SK-N-SH (cell line): ENCODE measurements around the gene LIX1. TPM values are rescaled to one million over a fixed set of nuclear protein-coding genes. Genes with fewer than 3 reads are reported as not detected.

Experiments
- CTCF ChIA-PET: fragments of 300-600, 350-600 bp; formaldehyde crosslinking; extraction: SDS; loops from one replicate; lab custom pipeline; 2021; lab: Yijun Ruan, JAX
- POLR2A ChIA-PET: fragments of 350-600 bp; sonication (Branson Sonifier 250); formaldehyde crosslinking; extraction: SDS; loops from one replicate; lab custom pipeline; 2020; ENCODE audit warnings: antibody characterized with exemption, inconsistent platforms; lab: Yijun Ruan, JAX
- DNase-seq: peaks from one replicate; pipeline ENCODE4 v3.0.0; 2012
- H2AFZ ChIP-seq: fragments of 200-600 bp; sonication (generic); 2 replicates; pipeline ENCODE4 v1.8.1; 2016; ENCODE audit warnings: antibody characterized with exemption, mild to moderate bottlenecking, low read depth
- H3F3A ChIP-seq: fragments of 200-600 bp; sonication (generic); replicated peaks from 2 replicates; pipeline ENCODE3; 2016; ENCODE audit warnings: antibody characterized with exemption, mild to moderate bottlenecking; ENCODE audit not compliant: insufficient read depth
- H3K27ac ChIP-seq, 2 experiments: fragments of 200-500 bp in 1 of 2; fragments of 200-600 bp in 1 of 2; sonication (Bioruptor generic) in 1 of 2; sonication (generic), shearing (Covaris generic) in 1 of 2; 2 replicates each; pipeline versions ENCODE4 v1.5.1 to v1.6.1; 2014 to 2016; ENCODE audit warnings: low read depth in 2 of 2, inconsistent platforms in 1 of 2, low read length in 1 of 2, mild to moderate bottlenecking in 1 of 2, mixed read lengths in 1 of 2
- H3K27me3 ChIP-seq: fragments of 200-600 bp; sonication (generic), shearing (Covaris generic); 2 replicates; pipeline ENCODE4 v1.6.1; 2016; ENCODE audit warnings: mixed run types; ENCODE audit not compliant: insufficient read depth
- H3K36me3 ChIP-seq, 2 experiments: fragments of 200-500 bp in 1 of 2; fragments of 200-600 bp in 1 of 2; sonication (Bioruptor generic) in 1 of 2; sonication (generic) in 1 of 2; replicated peaks in 1 of 2; 2 replicates each; pipeline versions ENCODE3 to v1.5.1; 2014 to 2016; ENCODE audit warnings: low read length in 1 of 2, mild to moderate bottlenecking in 1 of 2; ENCODE audit not compliant: insufficient read depth in 2 of 2, control insufficient read depth in 1 of 2
- H3K4me1 ChIP-seq, 2 experiments: fragments of 200-500 bp in 1 of 2; fragments of 200-600 bp in 1 of 2; sonication (Bioruptor generic) in 1 of 2; sonication (generic), shearing (Covaris generic) in 1 of 2; 2 replicates each; pipeline versions ENCODE4 v1.5.1 to v1.6.1; 2014 to 2016; ENCODE audit warnings: low read depth in 1 of 2, low read length in 1 of 2, mixed run types in 1 of 2; ENCODE audit not compliant: insufficient read depth in 2 of 2, control insufficient read depth in 1 of 2
- H3K4me2 ChIP-seq: fragments of 200-600 bp; sonication (generic), shearing (Covaris generic); 2 replicates; pipeline ENCODE4 v1.6.1; 2017; ENCODE audit warnings: mixed run types
- H3K4me3 ChIP-seq, 2 experiments: fragments of 200-500 bp in 1 of 2; fragments of 200-600 bp in 1 of 2; sonication (Bioruptor generic) in 1 of 2; sonication (generic), shearing (Covaris generic) in 1 of 2; 2 replicates each; pipeline versions ENCODE4 v1.5.1 to v1.8.1; 2014 to 2016; ENCODE audit warnings: low read depth in 2 of 2, inconsistent platforms in 1 of 2, low read length in 1 of 2, mild to moderate bottlenecking in 1 of 2, mixed read lengths in 1 of 2, moderate library complexity in 1 of 2
- H3K79me2 ChIP-seq: fragments of 200-600 bp; sonication (generic); 2 replicates; pipeline ENCODE4 v1.8.1; 2017; ENCODE audit warnings: mild to moderate bottlenecking; ENCODE audit not compliant: insufficient read depth
- H3K9ac ChIP-seq: fragments of 200-600 bp; sonication (generic); 2 replicates; pipeline ENCODE4 v1.6.1; 2017; ENCODE audit warnings: mixed run types
- H3K9me2 ChIP-seq: fragments of 200-600 bp; sonication (generic); 2 replicates; pipeline ENCODE4 v1.6.1; 2017; ENCODE audit warnings: mixed run types
- H3K9me3 ChIP-seq: fragments of 200-600 bp; sonication (generic); 2 replicates; pipeline ENCODE4 v1.6.1; 2017; ENCODE audit warnings: mixed run types, mild to moderate bottlenecking, moderate library complexity
- H4K20me1 ChIP-seq: fragments of 200-600 bp; sonication (generic); 2 replicates; pipeline ENCODE4 v1.6.1; 2017; ENCODE audit warnings: mild to moderate bottlenecking, mixed run types; ENCODE audit not compliant: insufficient read depth
- ELF1 ChIP-seq: IDR thresholded peaks from 2 replicates; pipeline ENCODE4 v1.4.0; 2012
- EZH2phosphoT487 ChIP-seq: fragments of 200-600 bp; sonication (generic); IDR thresholded peaks from 2 replicates; pipeline ENCODE4 v1.6.1; 2017; ENCODE audit warnings: low read depth, mixed run types, mild to moderate bottlenecking, antibody characterized with exemption, moderate library complexity, borderline replicate concordance
- FOXJ3 ChIP-seq: sonication (generic); formaldehyde crosslinking; IDR thresholded peaks from 2 replicates; pipeline ENCODE4 v1.5.1; 2020; ENCODE audit warnings: mild to moderate bottlenecking, missing genetic modification reagents
- FOXM1 ChIP-seq: IDR thresholded peaks from 2 replicates; pipeline ENCODE4 v1.4.0; 2012; ENCODE audit warnings: low read depth, mild to moderate bottlenecking
- GABPA ChIP-seq: IDR thresholded peaks from 2 replicates; pipeline ENCODE4 v1.4.0; 2012; ENCODE audit warnings: low read depth, mild to moderate bottlenecking
- GATA2 ChIP-seq: sonication (generic); formaldehyde crosslinking; IDR thresholded peaks from 2 replicates; pipeline ENCODE4 v1.5.0; 2020; ENCODE audit warnings: mild to moderate bottlenecking, missing genetic modification reagents
- JUND ChIP-seq: IDR thresholded peaks from 2 replicates; pipeline ENCODE4 v1.4.0; 2012
- MEF2A ChIP-seq: IDR thresholded peaks from 2 replicates; pipeline ENCODE4 v1.4.0; 2012; ENCODE audit warnings: low read depth, borderline replicate concordance
- NRF1 ChIP-seq: IDR thresholded peaks from 2 replicates; pipeline ENCODE4 v1.6.1; 2012; ENCODE audit warnings: low read depth, mild to moderate bottlenecking, low read length
- POLR2AphosphoS5 ChIP-seq: IDR thresholded peaks from 2 replicates; pipeline ENCODE4 v1.6.1; 2012; ENCODE audit warnings: low read depth, low read length
- RAD21 ChIP-seq: IDR thresholded peaks from 2 replicates; pipeline ENCODE4 v1.6.1; 2012; ENCODE audit warnings: mild to moderate bottlenecking, low read length
- RFX5 ChIP-seq: IDR thresholded peaks from 2 replicates; pipeline ENCODE4 v1.6.1; 2012; ENCODE audit warnings: mild to moderate bottlenecking, improper control_type of control experiment, low read length
- SIN3A ChIP-seq: IDR thresholded peaks from 2 replicates; pipeline ENCODE4 v1.6.1; 2012; ENCODE audit warnings: low read depth, mild to moderate bottlenecking, low read length, moderate library complexity, borderline replicate concordance
- TAF1 ChIP-seq: IDR thresholded peaks from 2 replicates; pipeline ENCODE4 v1.6.1; 2012; ENCODE audit warnings: low read depth, mild to moderate bottlenecking, low read length, moderate library complexity, borderline replicate concordance
- TEAD4 ChIP-seq: IDR thresholded peaks from 2 replicates; pipeline ENCODE4 v1.4.0; 2012; ENCODE audit warnings: mild to moderate bottlenecking, borderline replicate concordance; ENCODE audit not compliant: insufficient read depth
- USF2 ChIP-seq: fragments of 150-350 bp; IDR thresholded peaks from 2 replicates; pipeline ENCODE4 v1.6.1; 2017; ENCODE audit warnings: antibody characterized with exemption, low read length, low read depth, borderline replicate concordance
- ZBTB33 ChIP-seq: IDR thresholded peaks from 2 replicates; pipeline ENCODE4 v1.4.0; 2012; ENCODE audit warnings: low read depth, borderline replicate concordance
- WGBS: methylation state at CpG from one replicate; pipeline ENCODE4 v1.1.6; 2017; ENCODE audit warnings: low lambda C conversion rate; 5-methylcytosine and 5-hydroxymethylcytosine counted together
- polyA plus RNA-seq, 3 experiments: library from polyadenylated mRNA; depleted of rRNA; stranded (reverse); fragments of >200 nt; gene quantifications; 2 replicates each; pipeline ENCODE4 v1.2.3, GENCODE V29; 2012
- TF ChIP-seq, protein P1 (sequence below): IDR thresholded peaks from 2 replicates; pipeline ENCODE4; 2012

Gene LIX1
- polyA plus RNA-seq, 1 of the 3 experiments (the other 2 are of a cell fraction): not detected

GRCh38 chr5:97101189-97101910, 41.1 kb downstream of the LIX1 start:
- Histone ChIP-seq H3K36me3 (no peaks in the 10 kb centered on the region), H3F3A (no peaks in the 10 kb centered on the region), H3K9ac (no peak overlapping the region), H3K27ac (no peak overlapping the region), H3K4me1 (no peaks in the 10 kb centered on the region; a peak in 2 of 4 replicates), H3K9me3 (no peaks in the 10 kb centered on the region), H2AFZ (no peak overlapping the region), H3K79me2 (no peaks in the 10 kb centered on the region), H3K27me3 (no peaks in the 10 kb centered on the region), H3K4me2 (no peak overlapping the region), H3K4me3 (no peak overlapping the region), H4K20me1 (no peaks in the 10 kb centered on the region), H3K9me2 (no peaks in the 10 kb centered on the region)
- TF ChIP-seq GATA2 (CRISPR knock-in tag): no peak
- ChIA-PET CTCF (interaction anchor here (1.4 to 1.6 kb wide), 2 partner anchors 41 to 60 kb away, joined by 3 read pairs; partner anchors contain the start of gene LIX1), POLR2A (no interaction called here)
- 78% methylated on average over 6 of the region's 6 CpGs for whole genome bisulfite sequencing
- no peak for DNase-seq

DNA sequence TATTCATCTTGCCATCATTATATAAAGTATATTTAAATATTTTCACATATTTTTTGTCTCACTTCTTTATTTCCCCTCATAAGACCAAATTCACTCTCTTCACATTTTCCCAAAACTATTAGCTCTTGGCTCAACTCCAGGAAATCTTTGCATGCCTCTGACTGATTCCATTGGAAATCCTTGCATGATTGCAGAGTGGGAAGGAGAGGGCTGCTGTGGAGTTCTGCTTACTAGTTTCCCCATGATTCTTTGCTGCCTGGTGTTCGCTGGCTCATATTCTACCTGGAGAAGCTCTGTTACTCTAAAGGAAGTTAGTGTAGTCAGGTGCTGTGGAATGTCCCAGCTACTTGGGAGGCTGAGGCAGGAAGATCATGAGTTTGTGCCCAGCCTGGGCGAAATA, 41.9 kb downstream of the LIX1 start:
- CTCF ChIA-PET: interaction anchor here (1.6 kb wide), 1 partner anchor 61 kb away, joined by 3 read pairs; no protein-coding TSS in a partner anchor
- Histone ChIP-seq H3K4me1 (no peaks in the 10 kb centered on the region; a peak in 2 of 4 replicates), H3K36me3 (no peaks in the 10 kb centered on the region), H3K4me2 (no peak overlapping the region), H2AFZ (no peak overlapping the region), H3K4me3 (no peak overlapping the region), H3K79me2 (no peaks in the 10 kb centered on the region), H3K9ac (no peak overlapping the region), H3K27me3 (no peaks in the 10 kb centered on the region), H3K9me2 (no peaks in the 10 kb centered on the region), H3K27ac (no peak overlapping the region), H3K9me3 (no peaks in the 10 kb centered on the region), H4K20me1 (no peaks in the 10 kb centered on the region), H3F3A (no peaks in the 10 kb centered on the region)
- WGBS: 54% methylated on average over 2 of the region's 2 CpGs
- no peak for DNase-seq
- POLR2A ChIA-PET: no interaction called here
- TF ChIP-seq GABPA: no peak
- TF ChIP-seq ELF1: no peak
- TF ChIP-seq MEF2A: no peak
- no peak for TF ChIP-seq POLR2AphosphoS5
- no peak for TF ChIP-seq RAD21
- TF ChIP-seq USF2: no peak
- no peak for TF ChIP-seq GATA2 (CRISPR knock-in tag)

DNA sequence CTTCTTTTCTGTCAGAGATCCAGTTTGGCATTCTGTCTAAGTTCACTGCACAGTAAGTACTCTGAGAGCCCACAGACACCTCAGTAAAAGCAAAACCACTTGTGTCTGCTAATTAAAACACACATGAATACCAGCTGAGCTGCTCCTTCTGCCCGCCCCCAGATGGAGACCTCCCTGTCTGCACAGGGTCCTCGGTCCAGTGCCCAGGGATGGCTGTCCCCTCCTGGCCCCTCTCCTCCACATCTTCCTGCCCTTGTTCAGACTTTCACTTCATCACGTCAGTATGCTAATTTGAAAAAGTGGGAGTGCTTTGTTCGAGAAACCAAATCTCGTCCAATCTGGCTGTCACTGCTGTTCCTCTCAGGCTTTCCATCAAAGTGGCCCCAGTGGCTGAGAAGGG, 43.5 kb downstream of the LIX1 start:
- no peaks in the 10 kb centered on the region for H3K36me3 ChIP-seq
- H3K4me3 ChIP-seq: no peak overlapping the region
- H4K20me1 ChIP-seq: no peaks in the 10 kb centered on the region
- H3K9me3 ChIP-seq: no peaks in the 10 kb centered on the region
- CTCF ChIA-PET: interaction anchor here (0.6 to 1.2 kb wide), 2 partner anchors 19 to 753 kb away, joined by 3 to 4 read pairs; no protein-coding TSS in a partner anchor
- H3K9ac ChIP-seq: no peak overlapping the region
- H3F3A ChIP-seq: no peaks in the 10 kb centered on the region
- no peak overlapping the region for H3K4me2 ChIP-seq
- H3K27me3 ChIP-seq: no peaks in the 10 kb centered on the region
- no peaks in the 10 kb centered on the region for H3K9me2 ChIP-seq
- H3K27ac ChIP-seq: no peak overlapping the region
- DNase-seq: no peak
- TF ChIP-seq FOXJ3 (CRISPR knock-in tag) (no peak), FOXM1 (no peak), ELF1 (no peak), TAF1 (no peak), EZH2phosphoT487 (no peak), NRF1 (no peak), TEAD4 (no peak), JUND (no peak), RFX5 (no peak), ZBTB33 (no peak), GATA2 (CRISPR knock-in tag) (no peak), SIN3A (no peak)
- TF ChIP-seq, protein P1, sequence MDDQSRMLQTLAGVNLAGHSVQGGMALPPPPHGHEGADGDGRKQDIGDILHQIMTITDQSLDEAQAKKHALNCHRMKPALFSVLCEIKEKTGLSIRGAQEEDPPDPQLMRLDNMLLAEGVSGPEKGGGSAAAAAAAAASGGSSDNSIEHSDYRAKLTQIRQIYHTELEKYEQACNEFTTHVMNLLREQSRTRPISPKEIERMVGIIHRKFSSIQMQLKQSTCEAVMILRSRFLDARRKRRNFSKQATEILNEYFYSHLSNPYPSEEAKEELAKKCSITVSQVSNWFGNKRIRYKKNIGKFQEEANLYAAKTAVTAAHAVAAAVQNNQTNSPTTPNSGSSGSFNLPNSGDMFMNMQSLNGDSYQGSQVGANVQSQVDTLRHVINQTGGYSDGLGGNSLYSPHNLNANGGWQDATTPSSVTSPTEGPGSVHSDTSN: no peak
- WGBS: 75% methylated on average over 5 of the region's 5 CpGs
- no peaks in the 10 kb centered on the region for H3K79me2 ChIP-seq
- POLR2A ChIA-PET: no interaction called here
- H2AFZ ChIP-seq: no peak overlapping the region
- no peaks in the 10 kb centered on the region; a peak in 2 of 4 replicates for H3K4me1 ChIP-seq
